Measurements from ENCODE around the gene FAM20C.
"Not testable (repeated sequence)": the region's sequence is repeated elsewhere in the genome, so short reads cannot be mapped to it uniquely, and the experiment has no call there.

The FAM20C gene

GRCh38 chr7:291373-292092 is 99.2 kb downstream of the FAM20C start:
- H3K36me3 Mint-ChIP-seq (ENCODE audit: low read depth), result no peaks in the 10 kb centered on the region
- no peak overlapping the region for H3K27ac Mint-ChIP-seq
- no peaks in the 10 kb centered on the region for H3K4me1 Mint-ChIP-seq (ENCODE audit: low read depth)
- no peaks in the 10 kb centered on the region for H3K9me3 Mint-ChIP-seq
- DNase-seq (ENCODE audit: low spot score), result no peak
- H3K4me3 Mint-ChIP-seq, result no peak overlapping the region
- peaks cover 26% of the 10 kb centered on the region for H3K27me3 Mint-ChIP-seq (ENCODE audit: low read depth)

DNA sequence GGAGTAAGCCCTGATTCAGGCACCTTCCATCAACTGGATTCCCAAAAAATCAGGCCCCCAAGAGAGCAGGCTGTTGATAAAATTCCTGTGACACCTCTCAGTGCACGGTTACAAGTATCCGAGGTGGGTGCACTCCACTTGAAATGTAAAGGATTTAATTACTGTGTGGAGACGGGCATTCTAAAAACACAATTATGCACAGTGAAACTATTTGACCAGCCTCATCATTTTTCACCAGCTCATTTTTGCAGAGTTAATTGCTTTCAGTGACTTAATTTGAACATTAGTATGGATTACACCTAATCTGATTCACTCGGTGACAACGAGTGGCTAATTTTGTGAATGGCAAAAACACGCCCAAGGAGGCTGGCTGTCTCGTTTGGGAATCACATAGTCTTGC is 99.9 kb downstream of the FAM20C start:
- Mint-ChIP-seq H3K4me1 (ENCODE audit: low read depth) (no peaks in the 10 kb centered on the region), H3K4me3 (no peak overlapping the region), H3K9me3 (no peaks in the 10 kb centered on the region), H3K27me3 (ENCODE audit: low read depth) (peaks cover 26% of the 10 kb centered on the region), H3K36me3 (ENCODE audit: low read depth) (no peaks in the 10 kb centered on the region), H3K27ac (no peak overlapping the region)
- no peak for DNase-seq (ENCODE audit: low spot score)

GRCh38 chr7:292826-293225 is 100.5 kb downstream of the FAM20C start:
- Mint-ChIP-seq H3K4me3 (no peak overlapping the region), H3K27ac (no peak overlapping the region), H3K9me3 (no peaks in the 10 kb centered on the region), H3K27me3 (ENCODE audit: low read depth) (peaks cover 24% of the 10 kb centered on the region), H3K36me3 (ENCODE audit: low read depth) (no peaks in the 10 kb centered on the region), H3K4me1 (ENCODE audit: low read depth) (no peaks in the 10 kb centered on the region)
- no peak for DNase-seq (ENCODE audit: low spot score)

- Mint-ChIP-seq H3K9me3 (no peaks in the 10 kb centered on the region), H3K27me3 (ENCODE audit: low read depth) (peaks cover 19% of the 10 kb centered on the region), H3K4me1 (ENCODE audit: low read depth) (no peaks in the 10 kb centered on the region), H3K27ac (no peak overlapping the region), H3K4me3 (no peak overlapping the region), H3K36me3 (ENCODE audit: low read depth) (no peaks in the 10 kb centered on the region)
- DNase-seq (ENCODE audit: low spot score), result no peak
Observed at GRCh38 chr7:293681-294439, 101.5 kb downstream of the FAM20C start.

DNA sequence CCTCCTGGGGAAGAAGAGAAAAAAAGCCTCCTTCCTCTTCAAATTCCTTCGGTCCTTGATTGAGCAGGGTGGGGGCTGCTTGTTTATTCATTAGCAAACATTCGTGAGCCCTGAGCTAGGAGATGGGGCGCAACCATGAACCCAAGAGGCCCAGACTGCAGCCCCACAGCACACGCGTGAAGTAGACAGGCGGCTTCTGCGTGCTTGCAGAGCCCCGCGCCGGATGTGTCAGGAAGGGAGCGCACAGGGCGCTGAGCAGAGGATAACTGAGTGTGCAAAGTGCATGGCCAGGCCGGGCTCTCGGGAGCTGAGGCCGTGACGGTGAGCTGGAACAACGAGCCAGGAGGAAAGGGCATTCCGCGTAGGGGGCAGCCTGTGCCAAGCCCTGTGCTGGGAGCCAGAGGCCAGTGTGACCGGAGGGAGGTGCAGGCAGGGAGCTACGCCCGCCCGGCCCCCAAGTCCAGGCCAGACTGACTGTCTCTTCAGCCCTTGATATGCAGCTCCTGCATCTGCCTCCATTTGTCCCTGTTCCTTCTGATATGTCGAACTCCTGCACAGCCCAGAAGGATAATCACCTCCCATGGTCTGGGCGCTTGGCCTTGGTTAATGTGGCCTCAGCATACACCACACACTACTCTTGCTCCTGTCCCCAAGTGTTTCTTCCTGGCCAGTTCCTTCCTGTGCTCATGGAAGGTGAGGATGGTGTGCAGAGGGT is 102.2 kb downstream of the FAM20C start:
- Mint-ChIP-seq H3K9me3 (no peaks in the 10 kb centered on the region), H3K4me3 (no peak overlapping the region)

DNA sequence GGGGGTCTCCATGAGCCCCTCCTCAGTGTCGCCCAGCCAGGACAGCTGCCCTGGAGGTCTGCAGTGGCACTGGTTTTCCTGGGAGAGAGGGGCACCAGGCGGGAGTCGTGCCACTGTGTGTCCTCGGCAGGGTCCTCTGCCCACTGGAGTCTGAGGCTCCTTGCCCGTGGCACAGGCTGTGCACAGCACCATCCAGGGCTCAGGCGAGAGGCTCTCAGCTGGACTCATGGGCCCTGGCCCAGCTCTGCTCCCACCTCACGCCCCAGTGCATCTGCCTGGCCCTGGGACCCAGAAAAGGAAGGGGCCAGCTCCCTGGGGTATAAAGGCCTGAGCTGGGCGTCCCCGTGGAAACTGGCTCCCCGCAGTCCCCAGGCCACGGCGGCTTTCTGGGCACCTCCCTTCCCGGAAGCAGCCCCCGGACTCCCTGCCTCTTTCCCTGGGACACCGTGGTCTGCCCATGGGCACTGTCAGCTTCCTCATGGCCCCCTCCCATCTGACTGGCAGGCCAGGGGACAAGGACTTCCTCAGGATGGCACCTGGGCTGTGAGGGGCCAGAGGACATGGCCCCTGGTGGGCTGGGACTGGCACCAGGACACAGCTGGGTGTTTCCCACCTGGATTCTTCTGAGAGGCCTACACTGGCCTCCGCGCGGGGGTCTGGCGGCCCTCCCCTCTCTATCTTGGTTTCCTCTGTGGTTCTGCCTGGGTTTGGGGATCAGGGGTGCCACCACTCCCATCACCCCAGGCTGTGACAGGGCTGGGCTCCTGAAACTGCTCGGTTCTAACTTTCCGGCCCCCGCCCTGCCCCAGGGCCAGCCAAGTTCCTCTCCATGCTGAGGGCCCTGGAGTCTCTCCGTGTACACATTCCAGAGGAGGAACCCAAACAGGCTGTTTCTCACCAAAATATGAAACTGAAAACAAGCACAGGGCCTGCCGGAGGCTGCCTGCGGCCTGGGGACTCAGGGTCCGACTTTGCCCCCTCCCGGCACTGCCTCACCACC is 103.1 kb downstream of the FAM20C start:
- no peak overlapping the region for H3K27ac Mint-ChIP-seq
- no peak for DNase-seq (ENCODE audit: low spot score)

More for the DNA sequence above, 102.2 kb downstream of the FAM20C start:
- Mint-ChIP-seq H3K36me3 (ENCODE audit: low read depth) (no peaks in the 10 kb centered on the region), H3K27me3 (ENCODE audit: low read depth) (peaks cover 15% of the 10 kb centered on the region), H3K27ac (no peak overlapping the region), H3K4me1 (ENCODE audit: low read depth) (no peaks in the 10 kb centered on the region)
- DNase-seq (ENCODE audit: low spot score), result no peak

GRCh38 chr7:296373-296945 is 104.1 kb downstream of the FAM20C start:
- DNase-seq (ENCODE audit: low spot score), result no peak
- Mint-ChIP-seq H3K9me3 (no peaks in the 10 kb centered on the region), H3K27me3 (ENCODE audit: low read depth) (peaks cover 13% of the 10 kb centered on the region), H3K36me3 (ENCODE audit: low read depth) (no peaks in the 10 kb centered on the region), H3K4me3 (no peak overlapping the region), H3K4me1 (ENCODE audit: low read depth) (no peaks in the 10 kb centered on the region), H3K27ac (no peak overlapping the region)

More for the DNA sequence above, 103.1 kb downstream of the FAM20C start:
- H3K4me3 Mint-ChIP-seq, result no peak overlapping the region
- H3K4me1 Mint-ChIP-seq (ENCODE audit: low read depth), result no peaks in the 10 kb centered on the region
- peaks cover 15% of the 10 kb centered on the region for H3K27me3 Mint-ChIP-seq (ENCODE audit: low read depth)
- no peaks in the 10 kb centered on the region for H3K36me3 Mint-ChIP-seq (ENCODE audit: low read depth)
- H3K9me3 Mint-ChIP-seq, result no peaks in the 10 kb centered on the region

DNA sequence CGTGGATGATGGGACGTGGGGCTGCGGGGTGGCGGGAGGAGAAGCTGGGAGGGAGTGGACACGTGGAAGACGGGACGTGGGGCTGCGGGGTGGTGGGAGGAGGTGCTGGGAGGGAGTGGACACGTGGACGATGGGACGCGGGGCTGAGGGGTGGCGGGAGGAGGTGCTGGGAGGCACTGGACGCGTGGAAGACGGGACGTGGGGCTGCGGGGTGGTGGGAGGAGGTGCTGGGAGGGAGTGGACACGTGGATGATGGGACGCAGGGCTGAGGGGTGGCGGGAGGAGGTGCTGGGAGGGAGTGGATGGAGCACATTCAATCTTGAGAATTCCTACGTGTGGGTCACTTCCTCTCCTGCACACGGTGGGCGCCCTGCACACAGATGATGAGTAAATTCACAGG is 104.8 kb downstream of the FAM20C start:
- H3K27me3 Mint-ChIP-seq (ENCODE audit: low read depth); H3K36me3 Mint-ChIP-seq (ENCODE audit: low read depth); H3K4me1 Mint-ChIP-seq (ENCODE audit: low read depth); H3K9me3 Mint-ChIP-seq; H3K27ac Mint-ChIP-seq; H3K4me3 Mint-ChIP-seq; DNase-seq (ENCODE audit: low spot score): not testable (repeated sequence)

GRCh38 chr7:297611-298374 is 105.4 kb downstream of the FAM20C start:
- Mint-ChIP-seq H3K36me3 (ENCODE audit: low read depth) (no peaks in the 10 kb centered on the region), H3K27me3 (ENCODE audit: low read depth) (peaks cover 2% of the 10 kb centered on the region), H3K27ac (no peak overlapping the region)

DNA sequence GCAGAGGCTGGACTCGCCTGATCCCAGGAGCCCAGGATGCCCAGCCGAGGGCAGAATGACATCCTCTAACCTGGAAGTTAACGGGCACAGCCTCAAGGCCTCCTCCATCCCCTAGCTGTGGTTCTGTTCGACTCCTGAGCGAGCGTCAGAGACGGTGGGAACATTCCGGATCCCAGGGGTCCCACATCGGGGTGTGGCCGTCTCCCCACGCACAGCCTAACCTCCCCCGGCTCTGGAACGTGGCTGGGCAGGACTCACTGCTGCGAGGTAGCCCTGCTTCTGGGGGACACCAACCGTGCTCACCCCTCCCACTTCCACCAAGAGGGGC is 106.0 kb downstream of the FAM20C start:
- Mint-ChIP-seq H3K27ac (no peak overlapping the region), H3K4me3 (no peak overlapping the region), H3K27me3 (ENCODE audit: low read depth) (no peaks in the 10 kb centered on the region), H3K9me3 (no peaks in the 10 kb centered on the region), H3K36me3 (ENCODE audit: low read depth) (no peaks in the 10 kb centered on the region), H3K4me1 (ENCODE audit: low read depth) (no peaks in the 10 kb centered on the region)
- no peak for DNase-seq (ENCODE audit: low spot score)

More at GRCh38 chr7:297611-298374, 105.4 kb downstream of the FAM20C start:
- no peak overlapping the region for H3K4me3 Mint-ChIP-seq
- H3K9me3 Mint-ChIP-seq, result no peaks in the 10 kb centered on the region
- H3K4me1 Mint-ChIP-seq (ENCODE audit: low read depth), result no peaks in the 10 kb centered on the region
- no peak for DNase-seq (ENCODE audit: low spot score)

- no peaks in the 10 kb centered on the region for H3K36me3 Mint-ChIP-seq (ENCODE audit: low read depth)
- no peaks in the 10 kb centered on the region for H3K9me3 Mint-ChIP-seq
- no peak overlapping the region for H3K27ac Mint-ChIP-seq
Observed at GRCh38 chr7:298743-299142, 106.4 kb downstream of the FAM20C start.

DNA sequence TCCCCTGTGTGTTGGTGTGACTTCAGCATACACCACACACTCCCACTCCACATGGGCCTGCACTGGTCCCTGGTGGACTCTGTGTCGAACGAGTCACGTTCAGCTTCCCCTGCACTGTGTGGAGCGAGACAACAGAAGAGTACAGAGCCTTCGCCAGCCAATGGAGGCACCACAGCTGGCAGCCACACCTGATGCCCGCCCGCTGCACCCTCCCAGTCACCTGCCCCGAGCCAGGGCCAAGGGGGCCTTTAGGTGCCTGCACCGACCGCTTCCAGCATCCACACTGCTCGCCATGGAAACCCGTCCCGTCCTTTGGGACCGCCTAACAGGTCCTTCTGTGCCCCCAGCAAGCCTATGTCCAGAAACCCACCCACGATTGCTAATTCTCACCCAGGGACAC is 106.8 kb downstream of the FAM20C start:
- H3K36me3 Mint-ChIP-seq (ENCODE audit: low read depth), result no peaks in the 10 kb centered on the region
- no peak overlapping the region for H3K27ac Mint-ChIP-seq
- no peaks in the 10 kb centered on the region for H3K4me1 Mint-ChIP-seq (ENCODE audit: low read depth)
- no peak overlapping the region for H3K4me3 Mint-ChIP-seq
- DNase-seq (ENCODE audit: low spot score), result no peak
- no peaks in the 10 kb centered on the region for H3K27me3 Mint-ChIP-seq (ENCODE audit: low read depth)
- no peaks in the 10 kb centered on the region for H3K9me3 Mint-ChIP-seq

More at GRCh38 chr7:298743-299142, 106.4 kb downstream of the FAM20C start:
- H3K4me1 Mint-ChIP-seq (ENCODE audit: low read depth), result no peaks in the 10 kb centered on the region
- H3K4me3 Mint-ChIP-seq, result no peak overlapping the region
- H3K27me3 Mint-ChIP-seq (ENCODE audit: low read depth), result no peaks in the 10 kb centered on the region
- DNase-seq (ENCODE audit: low spot score), result no peak
